Measurements from ENCODE around the gene DOCK8. TPM values are rescaled to one million over a fixed set of nuclear protein-coding genes. Genes with fewer than 3 reads are reported as not detected.

The DOCK8 gene
- total and polyA plus RNA-seq, 2 of the 13 experiments (the other 11 are each of a cell fraction or from before 2014, with no cell fraction given) = 0.28 to 0.38 TPM

DNA sequence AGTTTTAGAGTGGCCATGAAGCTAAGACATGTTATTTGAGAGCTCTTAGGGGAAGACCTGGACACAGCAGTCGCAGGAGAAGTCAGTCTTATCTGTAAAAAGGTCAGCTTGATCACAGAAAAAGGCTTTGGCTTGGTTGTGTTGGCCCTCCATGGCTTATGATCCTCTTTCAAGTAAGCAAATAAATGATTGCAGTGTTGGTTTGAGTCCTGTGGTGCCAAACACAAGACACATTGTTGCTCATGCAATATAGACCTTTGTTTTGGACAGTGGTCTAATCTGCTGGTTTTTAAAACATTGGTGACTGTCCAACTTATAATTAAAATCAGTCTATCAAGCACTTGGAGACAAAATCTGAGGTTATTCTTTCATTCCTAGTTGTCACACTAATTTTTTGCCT lies 54.0 kb downstream of the DOCK8 start:
- POLR2A ChIA-PET = no interaction called here
- Histone ChIP-seq H3K4me2 (ENCODE audit: low read depth, low read length) (peak overlapping the region; percentile 13; the same call in 1 of the 2 replicates), H2AFZ (ENCODE audit: low read length) (no peak overlapping the region), H3K9ac (ENCODE audit: insufficient read depth, low read depth, low read length) (no peak overlapping the region), H3K4me1 (ENCODE audit: insufficient read depth, low read length) (no peaks in the 10 kb centered on the region), H3K27ac (ENCODE audit: extremely low read length, insufficient read depth, low read length) (no peak overlapping the region), H3K27me3 (ENCODE audit: control insufficient read depth in 1 of 2, insufficient read depth in 2 of 2, low read length in 2 of 2) (no peaks in the 10 kb centered on the region), H3K4me3 (replicated peaks in 1 of 3; ENCODE audit: insufficient read depth in 1 of 3, low read depth in 2 of 3, low read length in 3 of 3) (no peak overlapping the region), H3K79me2 (ENCODE audit: insufficient read depth, low read length) (no peaks in the 10 kb centered on the region), H4K20me1 (ENCODE audit: insufficient read depth, low read length) (no peaks in the 10 kb centered on the region), H3K9me3 (ENCODE audit: low read length) (no peaks in the 10 kb centered on the region), H3K36me3 (replicated peaks in 1 of 2; ENCODE audit: control insufficient read depth in 1 of 2, insufficient read depth in 2 of 2, low read length in 2 of 2) (no peaks in the 10 kb centered on the region)
- no peak for DNase-seq (ENCODE audit: low spot score)
- TF ChIP-seq SAFB2 (CRISPR knock-in tag; IDR thresholded peaks at IDR 0.05; ENCODE audit: borderline replicate concordance, low read depth) (no peak), ZBTB42 (CRISPR knock-in tag; IDR thresholded peaks at IDR 0.05) (no peak), ETV6 (CRISPR knock-in tag; conservative IDR thresholded peaks at IDR 0.05) (no peak)
- TF ChIP-seq, protein P1, sequence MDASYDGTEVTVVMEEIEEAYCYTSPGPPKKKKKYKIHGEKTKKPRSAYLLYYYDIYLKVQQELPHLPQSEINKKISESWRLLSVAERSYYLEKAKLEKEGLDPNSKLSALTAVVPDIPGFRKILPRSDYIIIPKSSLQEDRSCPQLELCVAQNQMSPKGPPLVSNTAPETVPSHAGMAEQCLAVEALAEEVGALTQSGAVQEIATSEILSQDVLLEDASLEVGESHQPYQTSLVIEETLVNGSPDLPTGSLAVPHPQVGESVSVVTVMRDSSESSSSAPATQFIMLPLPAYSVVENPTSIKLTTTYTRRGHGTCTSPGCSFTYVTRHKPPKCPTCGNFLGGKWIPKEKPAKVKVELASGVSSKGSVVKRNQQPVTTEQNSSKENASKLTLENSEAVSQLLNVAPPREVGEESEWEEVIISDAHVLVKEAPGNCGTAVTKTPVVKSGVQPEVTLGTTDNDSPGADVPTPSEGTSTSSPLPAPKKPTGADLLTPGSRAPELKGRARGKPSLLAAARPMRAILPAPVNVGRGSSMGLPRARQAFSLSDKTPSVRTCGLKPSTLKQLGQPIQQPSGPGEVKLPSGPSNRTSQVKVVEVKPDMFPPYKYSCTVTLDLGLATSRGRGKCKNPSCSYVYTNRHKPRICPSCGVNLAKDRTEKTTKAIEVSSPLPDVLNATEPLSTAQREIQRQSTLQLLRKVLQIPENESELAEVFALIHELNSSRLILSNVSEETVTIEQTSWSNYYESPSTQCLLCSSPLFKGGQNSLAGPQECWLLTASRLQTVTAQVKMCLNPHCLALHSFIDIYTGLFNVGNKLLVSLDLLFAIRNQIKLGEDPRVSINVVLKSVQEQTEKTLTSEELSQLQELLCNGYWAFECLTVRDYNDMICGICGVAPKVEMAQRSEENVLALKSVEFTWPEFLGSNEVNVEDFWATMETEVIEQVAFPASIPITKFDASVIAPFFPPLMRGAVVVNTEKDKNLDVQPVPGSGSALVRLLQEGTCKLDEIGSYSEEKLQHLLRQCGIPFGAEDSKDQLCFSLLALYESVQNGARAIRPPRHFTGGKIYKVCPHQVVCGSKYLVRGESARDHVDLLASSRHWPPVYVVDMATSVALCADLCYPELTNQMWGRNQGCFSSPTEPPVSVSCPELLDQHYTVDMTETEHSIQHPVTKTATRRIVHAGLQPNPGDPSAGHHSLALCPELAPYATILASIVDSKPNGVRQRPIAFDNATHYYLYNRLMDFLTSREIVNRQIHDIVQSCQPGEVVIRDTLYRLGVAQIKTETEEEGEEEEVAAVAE (CRISPR knock-in tag; IDR thresholded peaks at IDR 0.05; ENCODE audit: borderline replicate concordance) = no peak
- no TSS peak for BruUV-seq (replicated peaks)
- no peak for ATAC-seq
- CTCF ChIA-PET (ENCODE audit: low intra/inter-chr PET ratio, low total read pairs) = no interaction called here
- 0% methylated on average over 1 of the region's 1 CpG for WGBS (ENCODE audit: low lambda C conversion rate)
- intact Hi-C loops (cut with micrococcal nuclease; ENCODE audit: unreplicated experiment) = loop anchor here (2.0 kb wide), 1 partner anchor 14 kb away; no protein-coding TSS in a partner anchor
- no peak for FAIRE-seq
- in situ Hi-C loops (cut with HindIII; ENCODE audit: extremely low pct_ligation_motif_present, low pct_unique_long_range_greater_than_20kb) = no loop called here
